Mononuclear cell (primary cell): ENCODE results near the gene PROCA1. TPM values are rescaled to one million over a fixed set of nuclear protein-coding genes. Genes with fewer than 3 reads are reported as not detected.

ENCODE experiments used
- H3K27me3 ChIP-seq: 2 replicates; pipeline ENCODE4 v1.6.0; 2011; ENCODE audit warnings: low read length, control low read depth; ENCODE audit not compliant: insufficient read depth
- H3K4me1 ChIP-seq: 2 replicates; pipeline ENCODE4 v1.5.1; 2011; ENCODE audit warnings: mild to moderate bottlenecking, low read length, control low read depth; ENCODE audit not compliant: insufficient read depth
- H3K4me3 ChIP-seq: 2 replicates; pipeline ENCODE4 v1.5.1; 2011; ENCODE audit warnings: mild to moderate bottlenecking, low read length, moderate library complexity
- H3K9me3 ChIP-seq: 2 replicates; pipeline ENCODE4 v1.5.1; 2011; ENCODE audit warnings: low read depth, mild to moderate bottlenecking, control low read depth, low read length
- total RNA-seq: library from RNA; depleted of rRNA; stranded (reverse); fragments of >200 nt; gene quantifications from one replicate; pipeline ENCODE4 v1.2.3, GENCODE V29; 2012

The PROCA1 gene, protein sequence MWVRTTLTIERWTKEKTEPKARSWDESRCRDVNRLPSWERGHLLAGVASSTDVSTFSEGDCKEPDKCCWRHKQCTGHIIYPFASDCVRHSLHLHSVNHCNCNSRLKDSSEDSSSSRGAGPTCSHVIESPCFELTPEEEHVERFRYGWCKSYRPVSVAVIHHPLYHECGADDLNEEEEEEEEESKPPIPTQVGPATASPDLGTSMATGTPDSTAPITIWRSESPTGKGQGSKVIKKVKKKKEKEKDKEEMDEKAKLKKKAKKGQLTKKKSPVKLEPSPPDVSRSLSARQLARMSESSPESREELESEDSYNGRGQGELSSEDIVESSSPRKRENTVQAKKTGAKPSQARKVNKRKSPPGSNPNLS
- 0.94 TPM for total RNA-seq

DNA sequence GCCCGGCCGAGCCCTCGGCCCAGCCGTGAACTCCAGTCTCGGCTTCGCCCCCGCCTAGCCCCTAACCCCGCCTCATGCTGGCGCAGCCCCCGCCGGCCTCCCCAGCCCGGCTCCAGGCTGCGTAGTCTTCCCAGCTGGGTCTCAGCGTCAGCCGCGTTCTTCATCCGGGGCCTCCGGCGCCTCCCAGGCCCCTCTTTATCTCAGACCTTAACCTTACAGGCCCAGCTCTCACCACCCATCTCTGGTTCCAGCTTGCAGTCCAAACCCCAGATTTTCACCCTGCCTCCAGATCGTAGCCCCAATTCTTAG, at the start of gene PROCA1:
PROCA1 (minus strand) TSS at position 166 of the 309 bp plus-strand sequence. CDS start 228 bp downstream, outside the sequence.
- H3K27me3 ChIP-seq, result peaks cover 2% of the 10 kb centered on the region
- peak within 1 kb of the TSS; percentile 70 for H3K4me3 ChIP-seq
- H3K9me3 ChIP-seq, result no peaks in the 10 kb centered on the region
- H3K4me1 ChIP-seq, result peaks cover 25% of the 10 kb centered on the region

DNA sequence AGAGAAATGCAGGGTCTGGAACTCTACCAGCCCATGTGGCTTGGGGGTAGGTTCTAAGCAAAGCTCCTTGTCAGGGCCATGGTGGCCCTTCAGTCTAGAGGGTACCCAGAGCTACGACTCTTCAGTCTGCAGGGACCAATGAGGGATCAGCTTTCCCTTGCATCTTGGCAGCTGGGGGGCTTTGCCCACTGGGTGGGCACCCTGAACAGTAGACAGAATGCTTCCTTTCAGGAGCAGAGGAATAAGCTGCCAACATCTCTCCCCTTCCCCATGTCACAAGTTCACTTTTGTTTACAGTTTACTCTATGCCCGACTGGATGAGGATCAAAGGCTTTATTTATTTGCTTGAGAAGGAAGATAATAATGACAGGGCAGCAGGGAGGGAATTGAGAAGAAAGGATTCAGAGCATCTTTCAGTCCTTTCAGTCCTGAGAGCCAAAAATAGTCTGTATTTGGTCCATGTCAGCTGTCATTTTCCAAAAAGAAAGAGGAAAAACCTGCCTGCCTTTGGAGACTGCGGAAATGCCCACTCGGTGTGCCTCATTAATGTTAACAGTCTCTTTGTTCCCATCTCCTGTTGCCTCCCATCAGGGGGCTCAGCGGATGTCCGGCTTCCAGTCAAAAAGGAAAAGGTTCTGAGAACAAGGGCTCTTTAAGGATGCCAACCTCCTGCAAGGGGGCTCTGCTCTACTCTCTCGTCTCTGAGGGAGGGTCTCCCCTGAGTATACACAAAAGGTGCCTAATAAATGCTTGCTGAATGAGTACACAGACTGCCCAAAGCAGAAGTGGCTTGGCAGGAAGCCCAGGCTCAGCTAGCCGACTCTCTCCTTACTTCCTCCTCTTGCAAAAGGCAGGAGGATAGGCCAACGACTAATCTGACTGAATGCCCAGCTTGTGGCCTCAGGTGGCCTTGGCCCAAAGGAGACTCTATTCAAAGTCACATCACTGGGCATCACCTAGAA, 49.2 kb upstream of the PROCA1 start:
- Histone ChIP-seq H3K9me3 (no peaks in the 10 kb centered on the region), H3K27me3 (no peaks in the 10 kb centered on the region), H3K4me1 (peaks cover 17% of the 10 kb centered on the region), H3K4me3 (no peak overlapping the region)

DNA sequence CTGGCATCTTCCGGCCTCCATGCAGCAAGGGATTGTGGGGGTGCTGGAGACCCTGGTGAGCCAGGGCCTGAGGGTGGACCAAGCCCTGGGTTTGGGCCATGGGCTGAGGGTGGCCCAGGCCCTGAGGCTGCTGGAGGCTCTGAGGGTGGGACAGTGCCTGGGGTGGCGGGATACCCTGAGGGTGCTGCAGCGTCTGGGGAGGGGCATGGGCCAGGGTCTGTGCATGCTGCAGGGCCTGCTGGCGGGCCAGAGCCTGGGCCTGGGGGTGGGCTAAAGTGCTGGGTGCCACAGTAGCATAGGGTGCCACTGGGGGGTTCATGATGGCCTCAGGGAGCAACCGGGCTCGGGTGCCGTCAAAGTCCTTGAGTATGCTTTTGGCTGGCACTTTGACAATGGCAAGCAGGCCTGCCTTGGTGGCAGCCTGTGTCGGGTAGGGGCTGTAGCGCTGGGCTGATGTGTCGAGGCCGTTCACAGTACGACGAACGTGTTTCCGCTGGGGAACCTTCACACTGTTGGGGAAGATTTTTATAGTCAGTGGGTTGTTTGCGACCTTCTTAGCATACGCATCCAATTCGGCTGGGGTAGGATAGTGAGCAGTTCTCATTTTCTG, 47.7 kb upstream of the PROCA1 start:
- Histone ChIP-seq H3K4me3 (no peak overlapping the region), H3K9me3 (no peaks in the 10 kb centered on the region), H3K4me1 (peaks cover 17% of the 10 kb centered on the region), H3K27me3 (no peaks in the 10 kb centered on the region)

DNA sequence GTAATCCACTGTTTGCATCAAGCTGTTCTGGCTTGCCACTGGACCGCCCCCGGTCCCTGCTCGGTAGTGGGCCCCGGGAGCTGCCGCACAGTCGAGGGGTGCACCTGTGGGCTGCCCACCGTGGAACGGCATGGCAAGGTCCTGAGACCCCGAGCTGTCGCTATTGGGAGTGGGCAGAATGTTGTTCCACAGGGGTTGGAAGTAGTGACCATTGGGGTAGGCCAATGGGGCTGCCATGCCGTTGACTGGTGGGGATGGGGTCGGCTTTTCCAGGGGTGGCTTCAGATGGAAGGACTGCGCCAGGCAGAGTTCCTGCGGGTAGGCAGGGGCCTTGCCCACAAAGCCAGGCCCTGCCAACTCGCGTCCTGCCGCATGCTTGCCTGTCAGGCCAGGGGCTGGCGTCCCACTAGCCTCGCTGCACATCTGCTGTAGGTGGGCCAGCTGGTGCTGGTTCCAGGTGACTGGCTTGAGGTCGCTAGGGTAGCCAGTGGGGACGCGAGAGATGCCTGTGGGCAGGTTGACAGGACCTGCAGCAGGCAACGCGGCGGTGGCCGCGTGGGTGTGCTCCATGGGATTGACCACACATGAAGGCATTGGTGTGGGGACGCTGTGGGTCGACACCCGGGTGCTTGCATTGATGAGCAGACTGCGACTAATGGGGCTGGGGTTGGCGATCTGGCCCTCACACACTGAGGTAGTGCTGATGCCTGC, 46.9 kb upstream of the PROCA1 start:
- H3K9me3 ChIP-seq, result no peaks in the 10 kb centered on the region
- H3K4me3 ChIP-seq, result no peak overlapping the region
- peaks cover 17% of the 10 kb centered on the region for H3K4me1 ChIP-seq
- H3K27me3 ChIP-seq, result no peaks in the 10 kb centered on the region

DNA sequence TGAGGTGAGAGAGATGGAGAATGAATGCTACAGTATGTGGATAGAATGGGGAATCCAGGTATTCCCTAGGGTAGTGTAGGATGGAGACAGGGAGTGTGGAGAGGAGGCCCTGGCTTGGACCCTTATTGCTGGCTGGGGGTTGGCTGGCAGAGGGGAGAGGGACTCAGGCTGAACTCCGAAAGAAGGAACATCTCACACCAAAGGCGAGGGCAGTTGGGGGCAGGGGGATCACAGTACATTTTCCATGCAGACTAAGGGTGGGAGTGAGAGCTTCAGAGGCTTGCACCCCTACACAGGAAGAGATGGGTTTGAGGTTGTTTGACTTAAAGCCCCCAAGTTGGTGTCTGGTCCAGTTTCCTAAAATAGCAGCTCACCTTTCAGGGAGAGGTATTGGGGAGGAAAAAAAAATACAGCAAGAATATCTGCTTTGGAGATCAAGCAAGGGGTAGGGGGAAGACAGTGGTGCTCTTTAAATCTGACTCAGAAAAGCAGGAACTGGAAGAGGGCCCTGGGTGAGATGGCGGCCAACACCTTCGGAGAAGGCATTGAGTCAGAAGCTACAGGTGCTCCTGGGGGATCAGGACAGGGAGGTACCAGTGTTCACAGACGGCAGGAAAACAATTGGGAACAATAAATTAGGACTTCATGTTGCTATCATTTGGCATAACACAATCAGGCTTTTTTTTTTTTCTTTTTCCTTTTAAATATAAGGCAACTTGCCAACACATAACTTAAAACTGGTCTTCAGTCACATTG, 44.5 kb upstream of the PROCA1 start:
- no peak overlapping the region for H3K4me3 ChIP-seq
- H3K27me3 ChIP-seq, result no peaks in the 10 kb centered on the region
- no peaks in the 10 kb centered on the region for H3K9me3 ChIP-seq
- H3K4me1 ChIP-seq, result peaks cover 8% of the 10 kb centered on the region

DNA sequence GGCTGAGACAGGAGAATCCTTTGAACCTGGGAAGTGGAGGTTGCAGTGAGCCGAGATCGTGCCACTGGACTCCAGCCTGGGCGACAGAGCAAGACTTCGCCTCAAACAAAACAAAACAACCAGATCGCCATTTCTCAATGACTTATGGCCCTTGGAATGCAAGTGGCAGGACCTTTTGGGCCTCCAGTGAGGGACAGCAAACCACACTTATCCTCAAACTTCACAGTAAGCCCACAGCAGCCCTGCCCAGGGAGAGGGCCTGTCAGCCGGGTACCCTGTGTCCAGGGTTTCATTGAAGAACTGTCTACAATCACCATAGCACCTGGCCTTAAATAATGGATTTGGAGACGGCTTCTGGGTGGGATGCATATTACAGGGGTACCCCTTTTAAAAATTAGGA, 43.8 kb upstream of the PROCA1 start:
- Histone ChIP-seq H3K4me3 (no peak overlapping the region), H3K27me3 (no peaks in the 10 kb centered on the region), H3K4me1 (peaks cover under 1% of the 10 kb centered on the region), H3K9me3 (no peaks in the 10 kb centered on the region)

DNA sequence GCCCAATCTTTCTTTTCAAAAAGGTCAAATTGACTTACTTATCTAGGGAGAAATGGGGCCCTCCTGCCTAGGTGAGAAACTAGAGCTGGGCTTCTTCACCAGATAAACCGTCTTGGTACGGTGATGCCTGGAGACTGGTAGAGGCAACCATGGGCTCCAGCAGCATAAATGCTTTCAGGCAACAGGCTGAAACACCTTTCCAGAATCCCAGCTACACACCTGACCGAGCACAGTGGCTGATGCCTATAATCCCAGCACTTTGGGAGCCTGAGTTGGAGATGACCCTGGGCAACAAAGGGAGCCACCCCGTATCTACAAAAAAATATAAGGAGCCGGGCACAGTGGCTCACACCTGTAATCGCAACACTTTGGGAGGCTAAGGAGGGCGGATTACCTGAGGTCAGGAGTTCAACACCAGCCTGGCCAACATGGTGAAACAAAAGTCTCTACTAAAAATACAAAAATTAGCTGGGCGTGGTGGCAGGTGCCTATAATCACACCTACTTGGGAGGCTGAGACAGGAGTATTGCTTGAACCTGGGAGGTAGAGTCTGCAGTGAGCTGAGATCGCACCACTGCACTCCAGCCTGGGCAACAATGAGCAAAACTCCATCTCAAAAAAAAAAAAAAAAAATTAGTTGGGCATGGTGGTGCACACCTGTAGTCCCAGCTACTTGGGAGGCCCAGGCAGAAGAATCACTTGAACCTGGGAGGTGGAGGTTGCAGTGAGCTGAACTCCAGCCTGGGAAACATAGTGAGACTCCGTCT, 40.1 kb upstream of the PROCA1 start:
- Histone ChIP-seq H3K4me3 (no peak overlapping the region), H3K27me3 (no peaks in the 10 kb centered on the region), H3K9me3 (no peaks in the 10 kb centered on the region), H3K4me1 (peaks cover 6% of the 10 kb centered on the region)

DNA sequence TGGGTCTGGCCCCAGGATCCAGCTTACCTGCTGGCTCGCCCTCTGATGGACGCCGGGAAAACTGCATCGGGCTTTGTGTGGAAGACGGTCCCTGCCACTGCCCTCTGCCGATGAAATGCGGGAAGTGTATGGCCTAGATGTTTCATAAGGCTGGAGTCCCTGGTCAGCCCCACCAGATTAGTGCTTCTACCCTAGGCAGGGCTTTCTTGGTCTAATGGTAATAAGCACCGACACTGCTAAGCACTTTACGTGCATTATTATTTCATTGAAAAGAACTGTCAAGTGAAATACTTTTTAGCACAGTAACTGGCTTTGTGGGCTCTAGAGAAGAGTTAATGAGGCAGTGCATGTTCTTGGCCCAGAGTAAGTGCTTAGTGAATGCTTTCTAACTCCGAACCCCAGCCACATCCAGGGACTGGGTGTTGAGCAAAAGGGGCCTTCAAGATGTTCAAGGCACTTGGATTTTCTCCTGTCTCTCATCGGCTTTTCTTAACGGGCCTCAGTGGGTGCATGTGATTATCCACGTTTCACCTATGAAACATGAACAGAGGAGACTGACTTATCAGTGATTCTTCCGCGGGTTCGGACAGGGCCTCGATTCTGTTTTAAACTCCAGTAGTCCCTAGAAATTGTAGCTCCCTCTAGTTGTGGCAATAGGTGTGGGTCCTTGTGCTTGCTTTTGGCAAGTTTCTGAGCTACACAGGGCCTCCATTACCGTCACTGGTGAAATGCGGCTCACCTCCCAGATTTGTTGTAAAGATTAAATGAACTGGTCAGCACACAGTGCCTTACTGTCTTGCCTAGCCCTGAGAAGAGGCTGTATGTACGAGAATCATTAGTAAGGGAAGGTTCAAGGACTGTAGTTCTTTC, 38.7 kb upstream of the PROCA1 start:
- H3K4me3 ChIP-seq, result no peak overlapping the region
- no peaks in the 10 kb centered on the region for H3K27me3 ChIP-seq
- H3K4me1 ChIP-seq, result peaks cover 16% of the 10 kb centered on the region
- H3K9me3 ChIP-seq, result no peaks in the 10 kb centered on the region

DNA sequence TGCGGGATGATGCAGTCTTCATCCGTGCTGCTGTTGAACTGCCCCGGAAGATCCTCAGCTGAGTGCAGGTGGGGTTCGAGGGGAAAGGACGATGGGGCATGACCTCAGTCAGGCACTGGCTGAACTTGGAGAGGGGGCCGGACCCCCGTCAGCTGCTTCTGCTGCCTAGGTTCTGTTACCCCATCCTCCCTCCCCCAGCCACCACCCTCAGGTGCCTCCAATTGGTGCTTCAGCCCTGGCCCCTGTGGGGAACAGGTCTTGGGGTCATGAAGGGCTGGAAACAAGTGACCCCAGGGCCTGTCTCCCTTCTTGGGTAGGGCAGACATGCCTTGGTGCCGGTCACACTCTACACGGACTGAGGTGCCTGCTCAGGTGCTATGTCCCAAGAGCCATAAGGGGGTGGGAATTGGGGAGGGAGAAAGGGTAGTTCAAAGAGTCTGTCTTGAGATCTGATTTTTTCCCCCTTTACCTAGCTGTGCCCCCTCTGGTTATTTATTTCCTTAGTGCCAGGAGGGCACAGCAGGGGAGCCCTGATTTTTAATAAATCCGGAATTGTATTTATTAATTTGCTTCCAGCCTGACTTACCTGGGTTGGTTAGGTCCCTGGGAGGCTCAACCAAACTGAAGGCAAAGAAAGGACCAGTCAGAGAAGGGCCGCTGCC, 38.0 kb upstream of the PROCA1 start:
- Histone ChIP-seq H3K4me1 (peaks cover 23% of the 10 kb centered on the region), H3K9me3 (no peaks in the 10 kb centered on the region), H3K27me3 (peaks cover 5% of the 10 kb centered on the region), H3K4me3 (no peak overlapping the region)

DNA sequence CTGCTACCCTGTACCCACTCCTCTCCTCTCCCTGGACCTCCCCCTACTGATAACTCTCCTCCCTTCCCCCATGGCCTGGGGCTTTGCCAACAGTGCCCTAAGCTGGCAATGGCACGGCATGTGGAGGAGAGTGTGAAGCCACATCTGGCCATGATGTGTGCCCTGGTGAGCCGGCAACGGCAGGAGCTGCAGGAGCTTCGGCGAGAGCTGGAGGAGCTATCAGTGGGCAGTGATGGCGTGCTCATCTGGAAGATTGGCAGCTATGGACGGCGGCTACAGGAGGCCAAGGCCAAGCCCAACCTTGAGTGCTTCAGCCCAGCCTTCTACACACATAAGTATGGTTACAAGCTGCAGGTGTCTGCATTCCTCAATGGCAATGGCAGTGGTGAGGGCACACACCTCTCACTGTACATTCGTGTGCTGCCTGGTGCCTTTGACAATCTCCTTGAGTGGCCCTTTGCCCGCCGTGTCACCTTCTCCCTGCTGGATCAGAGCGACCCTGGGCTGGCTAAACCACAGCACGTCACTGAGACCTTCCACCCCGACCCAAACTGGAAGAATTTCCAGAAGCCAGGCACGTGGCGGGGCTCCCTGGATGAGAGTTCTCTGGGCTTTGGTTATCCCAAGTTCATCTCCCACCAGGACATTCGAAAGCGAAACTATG, 37.3 kb upstream of the PROCA1 start:
- Histone ChIP-seq H3K4me1 (peaks cover 27% of the 10 kb centered on the region), H3K27me3 (peaks cover 9% of the 10 kb centered on the region), H3K4me3 (no peak overlapping the region), H3K9me3 (no peaks in the 10 kb centered on the region)

DNA sequence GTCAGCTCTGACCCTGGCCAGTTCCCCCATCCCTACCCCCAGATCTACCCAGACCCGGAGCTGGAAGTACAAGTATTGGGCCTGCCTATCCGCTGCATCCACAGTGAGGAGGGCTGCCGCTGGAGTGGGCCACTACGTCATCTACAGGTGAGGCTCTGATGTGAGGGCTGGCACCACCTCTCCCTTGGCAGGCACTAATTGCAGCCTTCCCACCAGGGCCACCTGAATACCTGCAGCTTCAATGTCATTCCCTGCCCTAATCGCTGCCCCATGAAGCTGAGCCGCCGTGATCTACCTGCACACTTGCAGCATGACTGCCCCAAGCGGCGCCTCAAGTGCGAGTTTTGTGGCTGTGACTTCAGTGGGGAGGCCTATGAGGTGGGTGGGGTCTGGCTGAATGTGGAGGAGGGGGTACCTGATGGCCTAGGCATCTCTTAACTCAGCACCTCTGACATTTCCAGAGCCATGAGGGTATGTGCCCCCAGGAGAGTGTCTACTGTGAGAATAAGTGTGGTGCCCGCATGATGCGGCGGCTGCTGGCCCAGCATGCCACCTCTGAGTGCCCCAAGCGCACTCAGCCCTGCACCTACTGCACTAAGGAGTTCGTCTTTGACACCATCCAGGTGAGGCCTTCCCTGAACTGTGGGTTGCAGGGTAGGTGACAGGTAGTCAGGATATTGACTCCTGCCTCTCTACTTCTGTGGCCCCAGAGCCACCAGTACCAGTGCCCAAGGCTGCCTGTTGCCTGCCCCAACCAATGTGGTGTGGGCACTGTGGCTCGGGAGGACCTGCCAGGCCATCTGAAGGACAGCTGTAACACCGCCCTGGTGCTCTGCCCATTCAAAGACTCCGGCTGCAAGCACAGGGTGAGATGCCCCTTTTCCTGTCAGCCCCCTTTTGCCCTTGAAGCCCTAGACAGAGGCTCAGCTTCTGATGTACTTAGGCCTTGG, 36.4 kb upstream of the PROCA1 start:
- no peaks in the 10 kb centered on the region for H3K9me3 ChIP-seq
- peaks cover 33% of the 10 kb centered on the region for H3K4me1 ChIP-seq
- H3K27me3 ChIP-seq, result peaks cover 9% of the 10 kb centered on the region
- no peak overlapping the region for H3K4me3 ChIP-seq
